ENCODE data around the gene TTC39B. TPM values are rescaled to one million over a fixed set of nuclear protein-coding genes. Genes with fewer than 3 reads are reported as not detected.
A peak's percentile ranks its signal among the peaks of the same experiment; 100 is the strongest.

TTC39B gene
- polyA plus RNA-seq, 10 donors, result 1.9 to 3.6 (median 2.6) TPM

DNA sequence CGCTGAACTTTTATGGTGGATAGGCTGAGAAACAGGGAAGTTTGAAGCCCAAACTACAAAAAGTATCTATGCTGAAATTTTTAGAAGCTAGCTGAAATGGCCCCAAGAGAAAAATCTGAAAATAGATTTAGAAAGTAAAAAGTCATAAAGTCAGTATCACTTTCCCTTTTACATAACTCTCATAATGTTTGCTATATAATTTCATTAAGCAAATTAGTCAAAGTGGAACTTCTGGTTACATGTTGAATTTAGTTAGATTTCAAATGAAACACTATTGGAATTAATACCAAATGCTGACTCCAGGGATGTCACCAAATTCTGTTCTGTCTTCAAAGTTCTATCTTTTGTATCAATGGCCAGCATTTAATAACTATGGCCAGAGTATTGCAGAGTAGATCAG is 126.9 kb downstream of the TTC39B start:
- no peak for DNase-seq

DNA sequence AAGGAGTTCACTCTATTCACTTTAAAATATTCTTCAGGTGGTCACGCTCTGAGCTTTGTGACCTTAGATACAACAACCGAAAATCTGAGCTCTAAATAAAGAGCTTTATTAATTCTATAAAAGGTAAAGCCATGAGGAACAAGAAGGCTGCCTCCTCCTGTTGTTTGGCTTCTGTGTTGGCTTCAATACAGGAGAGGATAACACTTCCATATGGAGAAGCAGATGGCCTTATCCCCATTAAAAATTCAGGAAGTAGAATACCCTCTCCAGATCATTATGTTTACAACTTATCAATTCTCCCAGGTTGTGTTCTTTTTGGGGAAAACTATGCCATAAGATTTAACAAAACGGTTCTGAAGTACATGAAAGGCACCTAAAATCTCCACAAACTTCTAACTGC is 128.4 kb downstream of the TTC39B start:
- no peak for DNase-seq

DNA sequence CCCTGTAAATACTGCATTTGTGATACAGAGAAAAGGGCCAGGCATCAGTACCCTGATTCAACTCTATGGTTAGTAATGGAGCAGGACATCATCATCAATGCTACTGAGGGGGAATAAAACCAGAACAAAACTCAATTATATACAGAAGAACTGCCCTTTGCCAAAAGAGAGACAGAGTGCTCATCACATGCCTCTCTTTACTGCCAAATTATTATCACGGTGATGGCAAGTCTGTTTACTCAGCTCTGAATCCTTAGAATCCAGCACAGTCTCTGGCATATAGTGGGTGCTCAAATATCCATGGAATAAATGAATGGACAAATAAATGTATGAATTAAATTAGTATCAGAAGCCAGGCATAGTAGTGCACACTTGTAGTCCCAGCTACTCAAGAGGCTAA is 130.2 kb downstream of the TTC39B start:
- no peak for DNase-seq

DNA sequence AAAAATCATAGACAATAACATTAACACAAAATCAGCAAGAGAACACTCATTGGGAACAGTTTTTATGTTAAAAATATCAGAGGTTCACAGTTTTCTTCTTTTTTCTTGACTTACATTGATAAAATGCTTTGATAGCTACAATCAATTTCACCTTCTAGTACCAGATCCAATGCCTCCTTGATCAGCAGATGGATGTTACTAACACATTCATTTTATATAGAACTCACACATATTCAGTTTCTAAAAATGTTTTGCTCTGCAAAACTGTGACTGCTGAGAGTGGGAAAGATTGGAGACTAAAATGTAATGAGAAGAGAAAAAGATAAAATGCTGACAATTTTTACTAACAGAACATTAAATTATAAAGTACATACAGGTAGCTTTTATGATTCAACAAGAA is 143.1 kb downstream of the TTC39B start:
- DNase-seq, result no peak

DNA sequence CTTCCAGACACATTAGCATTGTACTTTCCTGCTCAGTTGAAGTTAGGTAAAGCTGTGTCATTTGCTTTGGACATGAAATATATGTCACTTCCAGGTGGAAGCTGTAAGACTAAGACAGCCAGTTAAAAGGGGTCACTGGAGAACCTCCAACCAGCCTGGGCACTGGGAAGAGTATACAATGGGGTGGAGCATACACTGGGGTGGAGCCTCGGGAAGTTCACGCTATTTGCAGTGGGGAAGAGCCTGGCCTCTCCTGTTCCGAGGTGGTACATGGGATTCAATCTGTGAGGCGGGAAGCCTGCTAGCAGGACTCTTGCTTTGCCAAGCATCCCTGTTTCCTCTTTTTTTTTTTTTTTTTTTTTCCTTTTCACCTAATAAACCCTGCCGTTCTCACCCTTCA is 145.3 kb downstream of the TTC39B start:
- no peak for DNase-seq

DNA sequence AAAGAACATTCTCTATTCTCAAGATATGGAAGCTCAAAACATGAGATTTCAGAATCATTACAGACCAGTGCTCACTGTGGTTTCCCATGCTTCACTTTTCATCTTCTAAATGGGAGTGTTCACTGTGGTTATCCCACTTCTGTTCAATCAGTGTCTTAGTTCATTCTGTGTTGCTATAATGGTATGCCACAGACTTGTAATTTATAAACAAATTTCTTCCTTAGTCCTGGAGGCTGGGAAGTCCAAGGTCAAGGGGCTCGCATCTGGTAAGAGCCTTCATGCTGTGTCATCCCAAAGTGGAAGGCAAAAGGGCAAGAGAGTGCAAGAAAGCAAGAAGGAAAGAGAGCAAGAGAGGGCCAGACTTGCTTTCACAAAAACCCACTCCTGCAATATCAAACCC is 146.3 kb downstream of the TTC39B start:
- no peak for DNase-seq

DNA sequence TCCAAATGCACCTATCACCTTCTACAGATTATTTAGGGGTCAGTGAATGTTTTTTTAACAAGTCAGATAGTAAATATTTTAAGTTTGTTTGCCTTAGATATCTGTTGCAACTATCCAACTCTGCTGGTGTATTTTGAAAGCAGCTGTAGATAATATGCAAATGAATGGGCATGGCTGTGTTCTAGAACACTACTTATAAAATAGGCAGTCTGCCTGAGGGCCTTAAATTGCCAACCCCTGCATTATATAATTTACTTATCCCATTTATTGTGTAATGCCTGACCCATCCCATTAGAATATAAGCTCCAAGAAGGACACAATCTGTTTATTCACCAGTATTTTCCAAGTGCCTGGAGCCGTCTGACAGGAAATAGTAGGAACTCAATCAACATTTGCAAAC is 149.0 kb downstream of the TTC39B start:
- no peak for DNase-seq

DNA sequence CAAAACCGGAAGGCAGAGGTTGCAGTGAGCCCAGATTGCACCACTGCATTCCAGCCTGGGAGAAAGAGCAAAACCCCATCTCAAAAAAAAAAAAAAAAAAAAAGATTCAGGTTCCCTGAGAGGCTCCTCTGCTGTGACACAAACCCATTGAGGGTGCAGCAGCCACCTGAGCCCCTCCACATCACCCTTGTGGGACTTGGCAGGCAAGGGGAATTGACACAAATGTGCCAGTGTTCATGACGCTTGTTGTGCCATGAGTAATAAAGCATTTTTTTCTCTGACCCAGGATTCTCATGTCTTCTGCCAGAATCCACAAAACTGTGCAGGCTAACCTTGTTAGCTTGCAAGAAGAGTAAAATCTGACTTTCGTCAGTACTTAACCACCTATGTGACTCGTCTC is 149.6 kb downstream of the TTC39B start:
- DNase-seq, result no peak

DNA sequence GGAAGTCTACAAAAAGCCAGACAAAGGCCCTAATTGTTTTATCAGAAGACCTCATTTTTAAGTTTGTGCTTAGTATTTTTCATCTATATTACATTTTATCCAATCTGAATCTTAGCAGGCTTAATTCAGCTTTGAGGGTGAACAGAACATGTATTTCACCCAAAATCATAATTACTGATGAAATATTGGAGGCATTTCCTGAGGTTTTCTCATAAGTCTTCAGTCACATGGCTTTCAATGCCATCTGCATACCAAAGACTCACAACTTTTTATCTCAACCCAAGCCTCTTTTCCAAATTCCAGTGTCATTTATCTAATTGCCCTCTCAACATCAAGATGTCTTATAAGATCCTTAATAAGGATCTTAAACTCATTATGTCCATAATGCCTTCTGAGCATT is 150.8 kb downstream of the TTC39B start:
- DNase-seq, result no peak

DNA sequence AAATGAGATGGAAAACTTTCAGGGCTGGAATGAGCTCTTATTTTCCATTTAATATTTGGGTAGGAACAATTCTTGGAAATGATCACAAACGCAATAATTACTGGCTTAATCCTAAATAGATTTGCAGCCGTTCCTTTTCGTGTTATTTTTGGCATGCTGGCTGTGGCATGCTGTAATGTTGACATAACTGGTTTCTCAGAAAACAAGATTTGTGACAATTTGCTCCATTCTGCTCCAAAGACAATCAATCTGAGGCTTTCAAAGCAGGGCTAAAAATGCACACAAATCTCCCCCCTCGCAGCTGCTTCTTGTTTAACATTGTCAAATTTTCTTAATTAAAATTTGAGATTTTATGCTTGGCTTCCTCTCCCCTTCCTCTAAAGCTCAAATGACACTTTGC is 151.2 kb downstream of the TTC39B start:
- peak; percentile 55 to 84 (median 78) for DNase-seq

DNA sequence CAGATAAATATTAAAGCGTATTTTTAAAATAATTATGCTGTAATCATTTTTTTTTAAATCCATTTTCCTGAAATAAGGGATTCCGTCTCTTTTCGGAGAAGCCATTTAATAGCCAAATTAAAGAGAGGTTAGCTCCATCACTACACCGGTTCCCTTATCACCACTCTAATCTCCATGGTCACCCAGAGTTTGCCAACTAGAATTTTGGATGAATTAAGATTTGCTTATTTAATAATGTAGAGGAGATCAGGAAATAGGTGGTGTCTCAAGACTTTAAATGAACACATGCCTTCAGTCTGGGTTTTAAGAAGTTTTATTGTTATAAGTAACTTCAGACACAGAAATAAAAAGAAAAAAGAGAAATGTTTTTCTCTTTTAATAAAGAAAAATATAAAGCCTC is 151.7 kb downstream of the TTC39B start:
- DNase-seq, result peak in 1 of 3 donors; percentile 47

DNA sequence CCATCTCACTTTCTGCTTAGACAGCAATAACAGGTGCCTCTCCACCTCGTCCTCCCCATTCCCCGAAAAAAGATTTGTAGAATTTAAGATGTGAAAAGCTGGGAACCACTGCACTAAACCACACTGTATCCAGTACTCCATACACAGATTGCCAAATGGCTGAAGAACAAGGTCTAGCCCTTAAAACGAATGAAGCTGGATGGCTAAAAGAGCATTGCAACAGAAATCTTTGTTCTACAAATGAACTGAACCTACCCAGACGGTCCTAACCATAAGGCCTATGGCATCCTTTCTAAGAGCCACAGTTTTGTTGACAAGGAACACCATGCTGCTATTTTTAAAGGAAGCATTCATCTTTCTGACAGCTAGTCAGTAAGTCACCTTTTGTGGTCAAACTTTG is 152.3 kb downstream of the TTC39B start:
- no peak for DNase-seq

DNA sequence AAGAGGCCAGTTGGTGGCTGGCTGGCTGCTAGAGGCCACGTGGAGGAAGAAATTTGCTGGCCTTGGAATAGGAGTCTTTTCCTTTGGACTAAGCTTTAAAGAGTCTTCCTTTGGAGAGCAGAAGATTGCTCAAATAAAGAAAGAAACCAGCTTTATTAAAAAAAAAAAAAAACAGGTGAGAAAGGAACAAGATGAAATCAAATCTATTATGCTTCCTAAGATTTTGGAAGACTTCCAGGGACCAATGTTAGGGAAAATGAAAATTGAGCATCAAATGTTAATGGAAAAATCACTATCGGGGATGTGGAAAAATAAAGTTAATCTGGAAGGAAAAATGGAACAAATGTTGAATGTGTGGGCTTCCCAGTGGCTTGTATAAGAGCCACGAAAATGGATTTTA is 153.1 kb downstream of the TTC39B start:
- peak in 1 of 3 donors; percentile 53 for DNase-seq

DNA sequence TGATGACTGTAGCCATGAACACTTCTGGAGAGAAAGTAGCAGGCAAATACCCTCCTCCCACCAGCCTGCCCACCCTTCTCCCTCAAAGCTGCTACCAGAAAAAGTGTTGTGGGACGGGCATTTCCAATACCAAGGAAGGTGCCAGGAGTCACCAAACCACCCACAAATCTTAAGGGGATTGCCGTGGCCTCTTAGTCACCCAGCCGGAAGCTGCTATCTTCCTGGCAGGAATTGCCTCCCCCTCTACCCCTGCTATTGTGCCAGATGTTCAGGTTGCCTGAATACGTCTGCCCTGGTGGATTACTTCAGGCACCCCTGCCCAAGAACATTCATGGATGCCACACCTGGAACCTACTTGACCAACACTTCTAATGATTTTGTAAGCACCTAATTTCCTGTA is 156.1 kb downstream of the TTC39B start:
- DNase-seq, result no peak

DNA sequence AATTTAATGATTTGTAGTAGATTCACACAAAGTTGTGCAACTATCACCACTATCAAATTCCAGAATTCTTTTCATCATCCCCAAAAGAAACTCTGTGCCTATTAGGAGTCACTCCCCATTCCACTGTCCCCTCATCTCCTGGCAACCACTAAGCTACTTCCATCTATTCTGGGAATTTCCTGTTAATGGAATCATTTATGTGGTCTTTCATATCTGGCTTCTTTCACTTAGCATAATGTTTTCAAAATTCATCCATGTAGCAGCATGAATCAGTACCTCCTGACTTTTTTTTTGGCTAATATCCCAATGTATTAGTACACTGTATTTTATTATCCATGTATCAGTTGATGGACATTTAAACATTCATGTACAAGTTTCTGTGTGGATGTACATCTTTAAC is 157.6 kb downstream of the TTC39B start:
- no peak for DNase-seq

DNA sequence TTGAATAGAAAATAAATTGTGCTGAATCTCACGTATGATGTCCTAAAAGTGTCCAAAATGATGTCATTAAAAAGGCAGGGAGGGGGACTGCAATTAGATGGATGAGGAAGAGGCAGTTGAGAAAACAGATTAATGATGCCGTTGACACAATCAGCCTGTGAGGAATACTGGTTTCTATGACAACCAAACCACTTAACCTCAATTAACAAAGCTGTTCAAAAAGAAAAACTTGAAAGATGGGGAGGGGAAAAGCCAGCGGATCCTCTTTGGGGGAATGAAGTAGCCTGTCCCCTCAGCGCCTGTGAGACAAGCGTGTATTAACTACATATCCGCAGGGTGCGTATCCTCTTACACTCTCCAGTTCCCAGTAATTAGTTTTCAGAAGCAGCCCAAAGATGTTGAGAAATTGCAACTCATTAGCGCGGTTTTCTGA is 160.7 kb downstream of the TTC39B start:
- DNase-seq, result no peak

DNA sequence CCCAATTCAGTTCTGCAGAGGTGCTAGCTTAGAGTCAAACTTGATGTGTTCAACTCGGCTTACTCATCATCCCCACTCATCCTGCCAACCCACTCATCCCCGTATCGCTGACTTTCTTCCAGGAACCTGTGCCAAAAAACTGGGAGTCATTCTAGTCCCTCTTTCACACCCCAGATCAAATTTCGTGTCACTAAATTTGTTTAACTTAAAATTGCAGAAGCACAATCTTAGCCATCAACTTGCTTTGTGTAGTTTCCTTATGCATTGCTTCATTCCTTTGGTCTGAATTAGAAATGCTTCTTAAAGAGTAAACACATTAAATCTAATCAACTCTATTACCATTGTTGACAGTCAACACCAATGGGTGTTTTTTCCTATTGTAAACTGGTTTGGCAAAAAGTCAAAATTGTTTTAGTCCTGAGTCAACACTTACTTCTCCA is 162.4 kb downstream of the TTC39B start:
- no peak for DNase-seq

DNA sequence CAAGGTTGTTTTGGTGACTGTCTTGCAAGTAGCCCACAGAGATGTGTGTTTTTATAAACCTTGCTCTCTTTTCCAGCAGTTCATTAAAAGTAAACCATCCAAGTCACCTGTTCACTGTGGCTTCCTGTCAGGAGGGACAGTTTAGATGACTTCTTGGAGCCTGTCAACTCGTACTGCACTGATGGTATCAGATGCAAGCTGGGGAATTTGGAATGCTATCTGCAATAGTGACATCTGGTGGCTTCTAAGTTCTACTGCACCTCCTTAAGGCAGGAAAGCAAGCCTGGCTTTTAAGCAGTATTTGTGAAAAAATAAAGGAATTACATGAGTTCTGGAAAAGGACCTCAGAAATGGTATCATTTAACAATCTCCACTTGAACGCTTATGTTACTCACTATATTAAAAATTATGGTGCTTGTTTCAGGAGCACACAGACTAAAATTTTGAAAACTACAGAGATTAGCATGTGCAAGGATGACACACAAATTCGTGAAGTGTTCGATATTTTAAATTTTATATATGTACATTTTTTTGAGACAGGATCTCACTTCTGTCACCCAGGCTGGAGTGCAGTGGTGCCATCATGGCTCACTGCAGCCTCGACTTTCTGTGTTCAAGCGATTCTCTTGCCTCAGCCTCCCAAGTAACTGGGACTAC is 164.0 kb downstream of the TTC39B start:
- DNase-seq, result peak; percentile 48 to 80 (median 56)

DNA sequence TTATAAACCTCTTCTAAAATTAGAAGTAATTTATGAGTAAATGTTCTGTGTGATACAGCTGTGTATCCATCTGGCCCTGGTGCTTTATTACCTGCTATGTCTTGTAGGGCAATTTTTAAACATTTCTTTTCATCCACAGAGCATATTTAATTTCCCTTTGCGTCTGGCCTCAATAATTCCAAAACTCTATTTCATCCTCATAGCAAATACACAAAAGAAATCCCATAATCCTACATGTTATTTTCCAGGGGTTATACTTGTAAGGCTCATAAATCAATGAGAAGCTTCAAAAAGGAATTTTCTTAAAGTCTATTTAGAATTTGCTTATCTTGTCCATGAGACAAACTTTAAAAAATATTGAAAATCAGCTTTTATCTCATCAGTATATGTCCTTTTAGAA is 167.0 kb downstream of the TTC39B start:
- no peak for DNase-seq

DNA sequence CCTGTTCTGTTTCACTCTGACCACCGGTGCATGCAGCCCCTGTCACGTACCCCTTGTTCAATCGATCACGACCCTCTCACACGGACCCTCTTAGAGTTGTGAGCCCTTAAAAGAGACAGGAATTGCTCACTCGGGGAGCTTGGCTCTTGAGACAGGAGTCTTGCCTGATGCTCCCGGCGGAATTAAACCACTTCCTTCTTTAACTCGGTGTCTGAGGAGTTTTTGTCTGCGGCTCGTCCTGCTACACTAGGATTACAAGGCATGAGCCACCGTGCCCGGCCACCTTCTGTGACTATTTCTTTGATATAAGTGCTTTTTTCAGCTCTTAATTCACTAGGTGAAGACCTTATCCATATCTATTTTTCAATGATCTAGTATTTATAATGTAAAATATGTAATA is 167.5 kb downstream of the TTC39B start:
- no peak for DNase-seq

DNA sequence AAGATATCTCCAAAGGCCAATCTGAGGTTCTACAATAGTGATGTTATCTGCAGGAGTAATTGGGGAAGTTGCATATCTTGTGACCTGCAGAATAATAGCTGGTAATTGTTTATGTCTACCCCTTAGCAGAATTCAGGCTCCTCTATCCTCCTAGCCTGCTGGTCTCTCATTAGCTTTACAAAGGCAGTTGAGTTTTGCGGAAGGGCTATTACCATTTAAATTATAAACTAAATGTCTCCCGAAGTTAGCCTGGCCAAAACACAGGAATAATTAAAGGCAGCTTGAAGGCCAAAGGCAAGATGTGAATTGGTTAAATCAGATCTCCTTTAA is 168.7 kb downstream of the TTC39B start:
- DNase-seq, result no peak

DNA sequence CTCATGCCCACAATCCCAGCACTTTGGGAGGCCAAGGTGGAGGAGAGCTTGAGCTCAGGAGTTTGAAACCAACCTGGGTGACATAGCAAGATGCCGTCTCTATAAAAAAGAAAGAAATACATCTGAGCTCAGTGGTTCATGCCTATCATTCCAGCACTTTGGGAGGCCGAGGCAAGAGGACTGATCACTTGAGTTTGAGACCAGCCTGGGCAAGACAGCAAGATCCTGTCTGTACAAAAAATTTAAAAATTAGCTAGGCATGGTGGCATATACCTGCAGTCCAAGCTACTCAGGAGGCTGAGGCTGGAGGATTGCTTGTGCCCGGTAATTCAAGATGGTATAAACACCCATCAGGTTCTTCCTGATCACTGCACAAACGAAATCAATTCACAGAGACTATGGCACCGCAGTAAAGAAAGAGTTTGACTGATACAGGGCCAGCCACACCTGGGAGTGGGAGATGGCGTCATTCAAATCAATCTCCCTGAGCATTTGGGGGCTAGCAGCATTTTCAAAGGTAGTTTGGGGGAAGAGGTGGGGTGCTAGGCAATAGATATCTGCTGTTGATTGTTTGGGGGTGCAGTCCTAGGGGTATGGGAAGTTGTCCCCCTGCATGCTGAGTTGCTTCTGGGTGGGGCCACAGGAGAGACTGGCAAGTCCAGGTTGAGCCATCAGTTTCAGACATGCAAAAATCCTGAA is 169.2 kb downstream of the TTC39B start:
- DNase-seq, result no peak

DNA sequence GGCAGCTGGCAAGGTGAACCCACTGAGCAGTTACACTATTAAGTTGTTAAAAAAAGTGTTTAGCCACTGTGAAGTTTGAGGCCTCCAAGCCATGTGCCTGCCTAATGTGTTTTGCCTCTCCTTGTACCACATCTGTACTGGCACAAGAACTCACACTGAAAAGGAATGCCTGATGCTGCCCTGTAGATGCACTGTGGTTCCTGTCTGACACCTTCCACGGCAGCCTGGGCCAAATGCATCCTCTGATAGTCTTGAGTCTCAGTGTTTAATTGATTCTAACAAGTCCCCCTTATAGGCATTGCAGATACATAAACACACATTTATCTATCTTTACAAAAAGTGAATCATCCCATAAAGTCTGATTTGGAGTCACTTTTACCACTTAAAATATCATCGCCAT is 169.9 kb downstream of the TTC39B start:
- no peak for DNase-seq

DNA sequence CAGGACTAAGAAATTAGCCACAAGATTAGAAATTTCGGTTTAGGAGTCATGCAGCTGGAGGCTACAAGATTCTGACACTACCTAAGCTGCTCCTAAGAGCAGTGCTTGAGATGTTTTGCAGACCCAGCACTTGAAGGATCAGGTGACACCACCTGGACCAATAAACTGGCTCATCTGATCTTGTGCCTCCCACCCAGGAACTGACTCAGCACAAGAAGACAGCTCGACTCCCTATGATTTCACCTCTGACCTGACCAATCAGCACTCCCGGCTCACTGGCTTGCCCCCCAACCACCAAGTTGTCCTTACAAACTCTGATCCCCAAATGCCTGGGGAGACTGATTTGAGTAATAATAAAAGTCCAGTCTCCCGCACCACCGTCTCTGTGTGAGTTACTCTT is 170.4 kb downstream of the TTC39B start:
- DNase-seq, result no peak
